Left colon (tissue), 2 donors: ENCODE results near the gene NOC2L. TPM values are rescaled to one million over a fixed set of nuclear protein-coding genes. Genes with fewer than 3 reads are reported as not detected.
"Not testable (repeated sequence)": the region's sequence is repeated elsewhere in the genome, so short reads cannot be mapped to it uniquely, and the experiment has no call there.

Source experiments
- ATAC-seq: fragments of 200-7000 bp; cut with Tn5 transposase; one replicate; pipeline ENCODE4 v1.9.1; 2020; ENCODE audit warnings: mild to moderate bottlenecking, moderate library complexity
- DNase-seq, 2 donors: peaks; one replicate each; pipeline ENCODE4 v3.0.0-alpha.2; 2020
- intact Hi-C, 2 donors: fragments of 100-400 bp; cut with DNase I in 1 of 2; cut with micrococcal nuclease in 1 of 2; formaldehyde crosslinking; loops; one replicate each; pipeline versions ENCODE4 v1.11.2 to v1.14.0; 2022; cut with DNase I, micrococcal nuclease
- total RNA-seq, 2 donors: library from RNA; stranded (reverse); fragmentation: NEBNext Ultra II Directional; extraction: Animal tissue kit (Norgen Biotek cat#: 25700); gene quantifications; one replicate each; pipeline ENCODE4 v1.2.1, GENCODE V29; 2021
- donor health status: DM: no; HTN: no; CAD: no.
- donor health status: DM: yes; HTN: yes; CAD: no.

Gene NOC2L
- total RNA-seq, 2 donors from 2014 or later = 42.8 to 48.5 TPM

DNA sequence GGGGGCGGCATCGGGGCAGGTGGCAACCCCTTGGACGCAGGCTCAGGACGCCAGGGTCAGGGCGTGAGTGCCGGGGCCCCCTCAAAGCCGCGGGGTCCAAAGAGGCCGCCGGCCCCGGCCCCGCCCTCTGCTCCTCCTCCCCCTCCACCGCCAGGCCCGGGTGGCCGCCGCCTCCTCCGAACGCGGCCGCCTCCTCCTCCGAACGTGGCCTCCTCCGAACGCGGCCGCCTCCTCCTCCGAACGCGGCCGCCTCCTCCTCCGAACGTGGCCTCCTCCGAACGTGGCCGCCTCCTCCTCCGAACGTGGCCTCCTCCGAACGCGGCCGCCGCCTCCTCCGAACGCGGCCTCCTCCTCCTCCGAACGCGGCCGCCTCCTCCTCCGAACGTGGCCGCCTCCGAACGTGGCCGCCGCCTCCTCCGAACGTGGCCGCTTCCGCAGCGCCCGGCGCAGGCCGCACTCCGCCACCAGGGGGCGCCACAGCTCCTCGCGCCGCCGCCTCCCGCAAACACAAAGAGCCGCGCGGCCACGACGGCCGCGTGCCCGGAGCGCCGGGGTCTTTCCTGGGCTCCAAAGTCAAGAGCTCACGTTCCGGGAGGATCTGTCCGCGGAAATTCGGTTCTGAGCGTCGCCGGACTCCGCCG lies 54.6 kb downstream of the NOC2L start:
- intact Hi-C loops = no loop called here
- ATAC-seq (peak; percentile 73), DNase-seq (peak; percentile 50 to 86)

DNA sequence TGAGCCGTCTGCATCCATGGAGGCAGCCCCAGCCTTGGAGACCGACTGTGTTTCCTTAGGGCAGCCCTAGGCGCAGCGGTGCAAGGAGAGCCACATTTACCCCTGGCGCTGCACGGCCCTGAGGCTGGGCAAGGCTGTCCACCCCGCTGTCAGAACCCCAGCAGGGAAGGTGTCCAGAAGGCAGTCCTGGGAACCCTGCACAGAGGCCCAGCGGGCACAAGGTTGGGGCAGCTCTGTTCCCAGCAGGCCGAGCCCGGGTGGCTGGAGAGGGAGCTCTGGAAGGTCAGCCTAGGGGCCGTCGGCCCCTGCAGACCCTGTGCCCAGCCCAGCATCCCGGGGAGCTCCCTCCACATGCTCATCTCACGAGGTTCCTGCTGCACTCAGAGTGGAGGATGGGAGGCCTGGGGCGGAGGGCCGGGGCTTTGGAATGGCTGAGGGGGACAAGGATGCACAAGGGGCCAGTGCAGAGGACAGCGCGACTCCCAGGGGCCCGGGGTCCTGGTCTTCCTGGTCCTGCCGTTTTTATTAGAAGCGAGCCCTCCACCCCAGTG lies 55.3 kb downstream of the NOC2L start:
- no peak for ATAC-seq
- intact Hi-C loops = no loop called here
- DNase-seq = peak in 1 of 2 donors; percentile 24

DNA sequence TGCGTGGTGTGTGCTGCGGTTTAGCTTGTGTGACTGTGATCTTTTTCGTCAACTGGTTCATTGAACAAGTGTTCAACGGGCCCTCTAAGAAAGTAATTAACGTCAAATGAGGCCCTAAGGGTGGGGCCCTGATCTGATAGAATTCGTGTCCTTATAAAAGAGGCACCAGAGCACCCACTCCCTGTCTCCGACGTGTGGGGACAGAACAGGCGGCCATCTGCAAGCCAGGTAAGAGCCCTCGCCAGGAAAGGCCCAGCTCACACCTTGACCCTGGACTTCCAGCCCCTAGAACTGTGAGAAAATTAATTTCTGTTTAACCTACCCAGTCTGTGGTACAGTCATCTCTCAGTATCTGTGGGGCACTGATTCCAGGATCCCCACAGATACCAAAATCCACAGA lies 55.8 kb downstream of the NOC2L start:
- no peak for ATAC-seq
- intact Hi-C loops = no loop called here
- DNase-seq = no peak

DNA sequence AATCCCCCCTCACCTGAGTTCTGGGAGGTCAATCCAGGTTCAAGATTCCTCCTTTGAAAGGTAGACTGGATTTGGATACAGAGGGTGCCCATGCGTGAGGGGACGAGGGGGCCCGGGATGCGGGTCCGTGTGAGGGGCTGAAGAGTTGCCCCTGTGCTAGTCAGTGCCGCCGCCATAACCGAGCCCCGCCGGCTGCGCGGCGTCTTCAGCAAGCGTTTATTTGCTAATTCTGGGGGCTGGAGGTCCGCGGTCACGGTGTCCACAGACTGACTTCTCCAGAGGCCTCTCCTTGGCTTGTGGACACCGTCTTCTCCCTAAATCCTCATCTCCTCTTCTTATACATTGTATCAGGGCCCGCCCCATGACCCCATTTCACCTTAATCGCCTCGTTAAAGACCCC lies 56.3 kb downstream of the NOC2L start:
- peak in 1 of 2 donors; percentile 14 for DNase-seq
- ATAC-seq = no peak
- intact Hi-C loops = no loop called here

DNA sequence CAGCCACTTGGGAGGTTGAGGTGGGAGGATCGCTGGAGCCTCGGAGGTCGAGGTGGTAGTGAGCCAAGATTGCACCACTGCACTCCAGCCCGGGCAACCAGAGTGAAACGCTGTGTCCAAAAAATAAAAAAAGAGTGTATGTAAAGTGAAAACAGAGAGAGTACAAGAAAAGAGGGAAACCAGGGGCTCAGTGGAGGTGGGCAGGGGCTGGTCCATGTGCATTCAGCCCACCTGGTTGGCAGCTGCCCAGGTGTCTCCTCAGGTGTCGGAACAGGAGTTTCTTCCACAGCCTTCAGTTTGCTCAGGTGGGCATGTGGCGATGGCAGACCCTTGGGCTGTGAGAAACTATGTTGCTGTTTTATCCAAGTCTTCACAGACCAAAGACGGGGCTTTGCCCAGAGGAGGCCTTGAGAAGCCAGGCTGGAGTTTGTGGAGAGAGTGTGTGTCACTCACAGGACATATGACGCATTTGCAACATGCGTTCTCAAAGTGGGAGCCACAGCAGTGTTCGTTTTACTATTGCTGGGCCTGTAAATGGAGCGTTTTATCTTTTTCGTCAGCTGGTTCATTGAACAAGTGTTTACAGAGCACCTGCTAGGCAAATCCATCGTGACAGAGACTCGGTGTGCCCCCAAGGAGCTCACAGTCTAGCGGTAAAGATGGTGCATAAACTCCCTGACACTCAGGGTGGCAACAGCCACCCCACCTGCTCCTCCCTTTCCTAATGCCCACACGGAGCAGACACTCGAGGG lies 57.8 kb downstream of the NOC2L start:
- DNase-seq (no peak), ATAC-seq (no peak)
- intact Hi-C loops = no loop called here

DNA sequence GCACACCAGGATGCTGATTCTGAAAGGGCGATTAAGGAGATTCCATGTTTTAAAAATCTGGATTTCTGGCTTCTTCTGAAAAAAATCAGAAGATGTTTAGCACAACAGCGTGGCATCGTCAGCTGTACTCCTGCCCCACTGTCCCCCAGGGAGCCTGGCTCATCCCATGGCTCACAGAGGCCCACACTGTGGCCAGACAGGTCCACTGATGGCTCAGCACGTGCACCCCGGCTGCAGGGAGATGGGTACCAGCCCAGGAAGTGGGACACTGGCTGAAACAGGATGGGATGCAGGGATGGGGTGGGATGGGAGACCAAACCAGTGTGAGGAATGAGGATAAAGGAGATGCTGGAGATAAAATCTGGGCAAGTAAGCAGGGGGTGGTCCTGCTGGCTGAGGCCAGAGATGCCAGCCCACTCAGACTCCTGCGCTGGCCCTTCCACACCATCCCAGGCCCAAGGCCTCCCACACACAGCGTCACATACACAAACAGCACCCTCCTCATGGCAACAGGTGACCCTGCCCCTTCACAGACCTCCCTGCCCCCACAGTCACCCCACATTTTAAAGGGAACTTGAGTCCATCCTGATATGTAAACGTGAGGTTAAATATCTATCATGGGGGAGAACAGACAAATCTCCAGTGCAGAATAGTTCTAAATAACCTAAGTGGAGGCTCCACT lies 59.3 kb downstream of the NOC2L start:
- ATAC-seq (no peak), DNase-seq (no peak)
- intact Hi-C loops = no loop called here

DNA sequence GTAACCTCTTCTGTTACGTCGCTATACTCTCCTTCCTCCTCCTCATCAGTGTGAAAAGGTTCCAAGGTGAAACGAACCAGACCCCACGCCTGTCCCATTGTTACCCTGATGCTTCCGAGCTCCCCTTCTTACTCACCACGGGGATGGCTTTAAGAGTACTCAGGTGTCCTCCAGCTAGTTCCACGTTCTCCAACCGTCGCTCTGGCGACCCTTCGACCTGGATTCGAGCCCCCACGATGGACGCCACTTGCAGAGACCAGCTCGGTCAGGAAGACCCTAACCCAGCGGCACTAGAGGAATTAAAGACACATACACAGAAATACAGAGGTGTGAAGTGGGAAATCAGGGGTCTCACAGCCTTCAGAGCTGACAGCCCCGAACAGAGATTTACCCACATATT lies 61.1 kb downstream of the NOC2L start:
- DNase-seq, intact Hi-C loops, ATAC-seq: not testable (repeated sequence)

DNA sequence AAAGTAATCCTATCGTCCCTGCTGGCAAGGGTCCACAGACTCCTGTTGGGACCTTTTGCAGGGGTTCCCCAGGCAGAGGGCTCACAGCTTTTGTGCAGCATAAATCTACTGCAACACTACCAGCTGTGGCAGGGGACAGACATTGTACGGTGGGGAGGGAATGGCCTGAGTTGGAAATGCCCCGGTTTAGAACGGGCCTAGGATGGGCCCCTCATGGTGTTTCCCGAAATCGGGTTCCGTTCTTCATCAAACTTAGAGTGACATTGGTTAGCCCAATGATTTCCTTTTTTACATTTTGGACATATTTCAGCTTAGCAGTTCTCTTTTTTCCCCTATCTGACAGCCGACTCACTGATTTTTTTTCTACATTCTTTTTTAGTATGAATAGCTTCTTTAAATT lies 61.8 kb downstream of the NOC2L start:
- DNase-seq (no peak), ATAC-seq (no peak)

More for the DNA sequence above, 61.8 kb downstream of the NOC2L start:
- intact Hi-C loops = no loop called here

Other genes with a start within 250 kb of the NOC2L start
- gene SAMD11, start 35.3 kb downstream of the NOC2L start, total RNA-seq = 1 to 10 TPM; 1.6 to 5.1 TPM
- 10 to 100 TPM in 1 of 2 donors, 1 to 10 TPM in 1; 9.9 to 13.1 TPM for gene KLHL17, start 1.3 kb upstream of the NOC2L start, total RNA-seq
- gene PLEKHN1, start 7.2 kb upstream of the NOC2L start, total RNA-seq = under 1 TPM; 0.58 to 0.95 TPM
- gene PERM1, start 22.8 kb upstream of the NOC2L start, total RNA-seq = under 1 TPM in 1 of 2 donors, not detected in 1; 0.14 TPM
- 10 to 100 TPM; 19.5 to 24.2 TPM for gene HES4, start 40.8 kb upstream of the NOC2L start, total RNA-seq
- gene ISG15, start 54.2 kb upstream of the NOC2L start, total RNA-seq = 10 to 100 TPM; 31.2 to 37.9 TPM
- gene AGRN, start 60.9 kb upstream of the NOC2L start, total RNA-seq = 10 to 100 TPM; 54.0 to 59.5 TPM
- gene RNF223, start 115.0 kb upstream of the NOC2L start, total RNA-seq = 1 to 10 TPM; 3.4 to 5.3 TPM
- 10 to 100 TPM; 17.6 to 28.6 TPM for gene C1orf159, start 156.8 kb upstream of the NOC2L start, total RNA-seq
- 1 to 10 TPM; 1.2 to 3.0 TPM for gene TTLL10, start 214.6 kb upstream of the NOC2L start, total RNA-seq
- gene TNFRSF18, start 247.3 kb upstream of the NOC2L start, total RNA-seq = 1 to 10 TPM in 1 of 2 donors, under 1 TPM in 1; 0.64 to 3.7 TPM